ENCODE data around the gene OR6X1. TPM values are rescaled to one million over a fixed set of nuclear protein-coding genes. Genes with fewer than 3 reads are reported as not detected.

Gene OR6X1
- total and polyA plus RNA-seq, 2 experiments from 2014 or later = not detected

- Mint-ChIP-seq H3K27me3 (ENCODE audit: insufficient read depth, low read depth, poor library complexity) (no peaks in the 10 kb centered on the region), H3K4me3 (no peak overlapping the region), H3K9me3 (peaks cover 12% of the 10 kb centered on the region), H3K4me1 (peaks cover 58% of the 10 kb centered on the region), H3K27ac (peak overlapping the region; percentile 80; the same call in 1 of the 2 replicates), H3K36me3 (ENCODE audit: low read depth) (peaks cover 29% of the 10 kb centered on the region)
- no peaks in the 10 kb centered on the region for H4K20me1 ChIP-seq (replicated peaks; ENCODE audit: insufficient read depth)
- no peak overlapping the region for H2AFZ ChIP-seq
- no peak overlapping the region for H3K4me2 ChIP-seq
- H3K4me1 ChIP-seq (ENCODE audit: insufficient read depth) = peaks cover 53% of the 10 kb centered on the region
- ATAC-seq (no peak), DNase-seq (ENCODE audit: low spot score) (no peak)
- no peaks in the 10 kb centered on the region for H3K36me3 ChIP-seq (ENCODE audit: insufficient read depth)
- H3K27ac ChIP-seq (ENCODE audit: low read depth) = no peak overlapping the region
- TF ChIP-seq ETS1 (IDR thresholded peaks at IDR 0.05) (no peak), CREB1 (CRISPR knock-in tag; IDR thresholded peaks at IDR 0.05; ENCODE audit: low read depth) (no peak), POLR2AphosphoS5 (IDR thresholded peaks at IDR 0.05; ENCODE audit: low read depth) (no peak), EZH2 (IDR thresholded peaks at IDR 0.05; ENCODE audit: low read depth, unreplicated experiment) (no peak), NANOG (IDR thresholded peaks at IDR 0.05; ENCODE audit: borderline replicate concordance) (no peak), ZNF114 (CRISPR knock-in tag; IDR thresholded peaks at IDR 0.05) (no peak), ZNF331 (CRISPR knock-in tag; IDR thresholded peaks at IDR 0.05; ENCODE audit: low read depth) (no peak)
- TF ChIP-seq, protein P1, sequence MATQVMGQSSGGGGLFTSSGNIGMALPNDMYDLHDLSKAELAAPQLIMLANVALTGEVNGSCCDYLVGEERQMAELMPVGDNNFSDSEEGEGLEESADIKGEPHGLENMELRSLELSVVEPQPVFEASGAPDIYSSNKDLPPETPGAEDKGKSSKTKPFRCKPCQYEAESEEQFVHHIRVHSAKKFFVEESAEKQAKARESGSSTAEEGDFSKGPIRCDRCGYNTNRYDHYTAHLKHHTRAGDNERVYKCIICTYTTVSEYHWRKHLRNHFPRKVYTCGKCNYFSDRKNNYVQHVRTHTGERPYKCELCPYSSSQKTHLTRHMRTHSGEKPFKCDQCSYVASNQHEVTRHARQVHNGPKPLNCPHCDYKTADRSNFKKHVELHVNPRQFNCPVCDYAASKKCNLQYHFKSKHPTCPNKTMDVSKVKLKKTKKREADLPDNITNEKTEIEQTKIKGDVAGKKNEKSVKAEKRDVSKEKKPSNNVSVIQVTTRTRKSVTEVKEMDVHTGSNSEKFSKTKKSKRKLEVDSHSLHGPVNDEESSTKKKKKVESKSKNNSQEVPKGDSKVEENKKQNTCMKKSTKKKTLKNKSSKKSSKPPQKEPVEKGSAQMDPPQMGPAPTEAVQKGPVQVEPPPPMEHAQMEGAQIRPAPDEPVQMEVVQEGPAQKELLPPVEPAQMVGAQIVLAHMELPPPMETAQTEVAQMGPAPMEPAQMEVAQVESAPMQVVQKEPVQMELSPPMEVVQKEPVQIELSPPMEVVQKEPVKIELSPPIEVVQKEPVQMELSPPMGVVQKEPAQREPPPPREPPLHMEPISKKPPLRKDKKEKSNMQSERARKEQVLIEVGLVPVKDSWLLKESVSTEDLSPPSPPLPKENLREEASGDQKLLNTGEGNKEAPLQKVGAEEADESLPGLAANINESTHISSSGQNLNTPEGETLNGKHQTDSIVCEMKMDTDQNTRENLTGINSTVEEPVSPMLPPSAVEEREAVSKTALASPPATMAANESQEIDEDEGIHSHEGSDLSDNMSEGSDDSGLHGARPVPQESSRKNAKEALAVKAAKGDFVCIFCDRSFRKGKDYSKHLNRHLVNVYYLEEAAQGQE (IDR thresholded peaks at IDR 0.05; ENCODE audit: unreplicated experiment) = no peak
- TF ChIP-seq, protein P2, sequence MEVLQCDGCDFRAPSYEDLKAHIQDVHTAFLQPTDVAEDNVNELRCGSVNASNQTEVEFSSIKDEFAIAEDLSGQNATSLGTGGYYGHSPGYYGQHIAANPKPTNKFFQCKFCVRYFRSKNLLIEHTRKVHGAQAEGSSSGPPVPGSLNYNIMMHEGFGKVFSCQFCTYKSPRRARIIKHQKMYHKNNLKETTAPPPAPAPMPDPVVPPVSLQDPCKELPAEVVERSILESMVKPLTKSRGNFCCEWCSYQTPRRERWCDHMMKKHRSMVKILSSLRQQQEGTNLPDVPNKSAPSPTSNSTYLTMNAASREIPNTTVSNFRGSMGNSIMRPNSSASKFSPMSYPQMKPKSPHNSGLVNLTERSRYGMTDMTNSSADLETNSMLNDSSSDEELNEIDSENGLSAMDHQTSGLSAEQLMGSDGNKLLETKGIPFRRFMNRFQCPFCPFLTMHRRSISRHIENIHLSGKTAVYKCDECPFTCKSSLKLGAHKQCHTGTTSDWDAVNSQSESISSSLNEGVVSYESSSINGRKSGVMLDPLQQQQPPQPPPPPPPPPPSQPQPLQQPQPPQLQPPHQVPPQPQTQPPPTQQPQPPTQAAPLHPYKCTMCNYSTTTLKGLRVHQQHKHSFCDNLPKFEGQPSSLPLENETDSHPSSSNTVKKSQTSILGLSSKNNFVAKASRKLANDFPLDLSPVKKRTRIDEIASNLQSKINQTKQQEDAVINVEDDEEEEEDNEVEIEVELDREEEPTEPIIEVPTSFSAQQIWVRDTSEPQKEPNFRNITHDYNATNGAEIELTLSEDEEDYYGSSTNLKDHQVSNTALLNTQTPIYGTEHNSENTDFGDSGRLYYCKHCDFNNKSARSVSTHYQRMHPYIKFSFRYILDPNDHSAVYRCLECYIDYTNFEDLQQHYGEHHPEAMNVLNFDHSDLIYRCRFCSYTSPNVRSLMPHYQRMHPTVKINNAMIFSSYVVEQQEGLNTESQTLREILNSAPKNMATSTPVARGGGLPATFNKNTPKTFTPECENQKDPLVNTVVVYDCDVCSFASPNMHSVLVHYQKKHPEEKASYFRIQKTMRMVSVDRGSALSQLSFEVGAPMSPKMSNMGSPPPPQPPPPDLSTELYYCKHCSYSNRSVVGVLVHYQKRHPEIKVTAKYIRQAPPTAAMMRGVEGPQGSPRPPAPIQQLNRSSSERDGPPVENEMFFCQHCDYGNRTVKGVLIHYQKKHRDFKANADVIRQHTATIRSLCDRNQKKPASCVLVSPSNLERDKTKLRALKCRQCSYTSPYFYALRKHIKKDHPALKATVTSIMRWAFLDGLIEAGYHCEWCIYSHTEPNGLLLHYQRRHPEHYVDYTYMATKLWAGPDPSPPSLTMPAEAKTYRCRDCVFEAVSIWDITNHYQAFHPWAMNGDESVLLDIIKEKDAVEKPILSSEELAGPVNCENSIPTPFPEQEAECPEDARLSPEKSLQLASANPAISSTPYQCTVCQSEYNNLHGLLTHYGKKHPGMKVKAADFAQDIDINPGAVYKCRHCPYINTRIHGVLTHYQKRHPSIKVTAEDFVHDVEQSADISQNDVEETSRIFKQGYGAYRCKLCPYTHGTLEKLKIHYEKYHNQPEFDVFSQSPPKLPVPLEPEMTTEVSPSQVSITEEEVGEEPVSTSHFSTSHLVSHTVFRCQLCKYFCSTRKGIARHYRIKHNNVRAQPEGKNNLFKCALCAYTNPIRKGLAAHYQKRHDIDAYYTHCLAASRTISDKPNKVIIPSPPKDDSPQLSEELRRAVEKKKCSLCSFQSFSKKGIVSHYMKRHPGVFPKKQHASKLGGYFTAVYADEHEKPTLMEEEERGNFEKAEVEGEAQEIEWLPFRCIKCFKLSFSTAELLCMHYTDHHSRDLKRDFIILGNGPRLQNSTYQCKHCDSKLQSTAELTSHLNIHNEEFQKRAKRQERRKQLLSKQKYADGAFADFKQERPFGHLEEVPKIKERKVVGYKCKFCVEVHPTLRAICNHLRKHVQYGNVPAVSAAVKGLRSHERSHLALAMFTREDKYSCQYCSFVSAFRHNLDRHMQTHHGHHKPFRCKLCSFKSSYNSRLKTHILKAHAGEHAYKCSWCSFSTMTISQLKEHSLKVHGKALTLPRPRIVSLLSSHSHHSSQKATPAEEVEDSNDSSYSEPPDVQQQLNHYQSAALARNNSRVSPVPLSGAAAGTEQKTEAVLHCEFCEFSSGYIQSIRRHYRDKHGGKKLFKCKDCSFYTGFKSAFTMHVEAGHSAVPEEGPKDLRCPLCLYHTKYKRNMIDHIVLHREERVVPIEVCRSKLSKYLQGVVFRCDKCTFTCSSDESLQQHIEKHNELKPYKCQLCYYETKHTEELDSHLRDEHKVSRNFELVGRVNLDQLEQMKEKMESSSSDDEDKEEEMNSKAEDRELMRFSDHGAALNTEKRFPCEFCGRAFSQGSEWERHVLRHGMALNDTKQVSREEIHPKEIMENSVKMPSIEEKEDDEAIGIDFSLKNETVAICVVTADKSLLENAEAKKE (CRISPR knock-in tag; IDR thresholded peaks at IDR 0.05) = no peak
- no peaks in the 10 kb centered on the region for H3K79me2 ChIP-seq (replicated peaks; ENCODE audit: insufficient read depth)
- H3K9me2 ChIP-seq (ENCODE audit: insufficient read depth) = no peaks in the 10 kb centered on the region
- H3K27me3 ChIP-seq (ENCODE audit: insufficient read depth) = no peaks in the 10 kb centered on the region
- H3K4me3 ChIP-seq = no peak overlapping the region
- H3F3A ChIP-seq (replicated peaks; ENCODE audit: low read depth) = peaks cover 7% of the 10 kb centered on the region; the same call in 1 of the 2 replicates
Observed at GRCh38 chr11:123778511-123778910, 24.2 kb upstream of the OR6X1 start.

Measured in GM23338 (cell line).